SK-N-SH treated with all-trans-retinoic acid at 6 μM for 48 hours (cell line): ENCODE measurements around the gene SERTAD2.
A peak's percentile ranks its signal among the peaks of the same experiment; 100 is the strongest.

Experiments used
- ATAC-seq: fragments of 200-7000 bp; cut with Tn5 transposase; 3 replicates; pipeline ENCODE4 v1.9.1; 2020; ENCODE audit warnings: mild to moderate bottlenecking, moderate library complexity
- ARNTL ChIP-seq: fragments of 450-650 bp; formaldehyde crosslinking; IDR thresholded peaks from 2 replicates; pipeline ENCODE4 v1.5.0; 2020; ENCODE audit warnings: low read depth, mild to moderate bottlenecking, moderate library complexity, borderline replicate concordance
- CSDC2 ChIP-seq: fragments of 250-450 bp; sonication (Bioruptor Pico); IDR thresholded peaks from 2 replicates; pipeline ENCODE4 v1.5.0; 2020; ENCODE audit warnings: mild to moderate bottlenecking, moderate library complexity
- ESRRG ChIP-seq: fragments of 250-450 bp; sonication (Bioruptor Pico); IDR thresholded peaks from 2 replicates; pipeline ENCODE4 v1.6.1; 2021; ENCODE audit warnings: mild to moderate bottlenecking
- ISL1 ChIP-seq: fragments of 250-450 bp; sonication (Bioruptor Pico); IDR thresholded peaks from 2 replicates; pipeline ENCODE4 v2.1.2; 2022; ENCODE audit warnings: mild to moderate bottlenecking, moderate library complexity
- OSR1 ChIP-seq: fragments of 250-450 bp; sonication (Bioruptor Pico); IDR thresholded peaks from 2 replicates; pipeline ENCODE4 v1.8.0; 2022; ENCODE audit warnings: moderate library complexity, mild to moderate bottlenecking, inconsistent platforms
- PATZ1 ChIP-seq: fragments of 250-450 bp; sonication (Bioruptor Pico); IDR thresholded peaks from 2 replicates; pipeline ENCODE4 v1.8.0; 2020; ENCODE audit warnings: mild to moderate bottlenecking, moderate library complexity, borderline replicate concordance
- PPARA ChIP-seq: fragments of 250-450 bp; sonication (Bioruptor Pico); IDR thresholded peaks from 2 replicates; pipeline ENCODE4 v1.5.0; 2020; ENCODE audit warnings: mild to moderate bottlenecking, borderline replicate concordance
- RARB ChIP-seq: fragments of 250-450 bp; sonication (Bioruptor Pico); IDR thresholded peaks from 2 replicates; pipeline ENCODE4 v1.8.0; 2021; ENCODE audit warnings: mild to moderate bottlenecking, moderate library complexity
- TCF4 ChIP-seq: fragments of 250-450 bp; sonication (Bioruptor Pico); IDR thresholded peaks from 2 replicates; pipeline ENCODE4 v1.8.0; 2021; ENCODE audit warnings: mild to moderate bottlenecking, moderate library complexity, borderline replicate concordance
- TOX ChIP-seq: fragments of 250-450 bp; sonication (Bioruptor Pico); IDR thresholded peaks from 2 replicates; pipeline ENCODE4 v1.8.0; 2021; ENCODE audit warnings: mild to moderate bottlenecking, moderate library complexity, borderline replicate concordance
- TSHZ2 ChIP-seq: fragments of 250-450 bp; sonication (Bioruptor Pico); IDR thresholded peaks from 2 replicates; pipeline ENCODE4 v1.5.0; 2020; ENCODE audit warnings: mild to moderate bottlenecking, moderate library complexity
- ZC3H10 ChIP-seq: fragments of 250-450 bp; sonication (Bioruptor Pico); IDR thresholded peaks from 2 replicates; pipeline ENCODE4 v1.5.1; 2021; ENCODE audit warnings: mild to moderate bottlenecking, moderate library complexity
- ZFP3 ChIP-seq: fragments of 250-450 bp; sonication (Bioruptor Pico); IDR thresholded peaks from 2 replicates; pipeline ENCODE4 v1.5.0; 2020; ENCODE audit warnings: mild to moderate bottlenecking, moderate library complexity
- ZFP30 ChIP-seq: fragments of 450-650 bp; formaldehyde crosslinking; IDR thresholded peaks from 2 replicates; pipeline ENCODE4 v1.5.0; 2022; ENCODE audit warnings: mild to moderate bottlenecking, moderate library complexity
- ZNF565 ChIP-seq: fragments of 450-650 bp; formaldehyde crosslinking; conservative IDR thresholded peaks from 2 replicates; pipeline ENCODE4 v1.5.0; 2020; ENCODE audit warnings: low read depth, mild to moderate bottlenecking, moderate library complexity
- ZNF70 ChIP-seq: fragments of 450-650 bp; formaldehyde crosslinking; IDR thresholded peaks from 2 replicates; pipeline ENCODE4 v1.5.0; 2020; ENCODE audit warnings: mild to moderate bottlenecking, moderate library complexity
- ZNF8 ChIP-seq: fragments of 450-650 bp; formaldehyde crosslinking; IDR thresholded peaks from 2 replicates; pipeline ENCODE4 v1.5.0; 2020; ENCODE audit warnings: mild to moderate bottlenecking, moderate library complexity
- TF ChIP-seq, protein P1 (sequence below): fragments of 250-450 bp; sonication (Bioruptor Pico); IDR thresholded peaks from 2 replicates; pipeline ENCODE4 v1.5.1; 2021; ENCODE audit warnings: mild to moderate bottlenecking, moderate library complexity
- TF ChIP-seq, protein P2 (sequence below): fragments of 250-450 bp; sonication (Bioruptor Pico); IDR thresholded peaks from 2 replicates; pipeline ENCODE4 v1.5.1; 2020; ENCODE audit warnings: low read depth, mild to moderate bottlenecking, moderate library complexity
- TF ChIP-seq, protein P3 (sequence below): fragments of 250-450 bp; sonication (Bioruptor Pico); IDR thresholded peaks from 2 replicates; pipeline ENCODE4 v1.8.0; 2021; ENCODE audit warnings: low read depth, mild to moderate bottlenecking, moderate library complexity, borderline replicate concordance

Gene SERTAD2

DNA sequence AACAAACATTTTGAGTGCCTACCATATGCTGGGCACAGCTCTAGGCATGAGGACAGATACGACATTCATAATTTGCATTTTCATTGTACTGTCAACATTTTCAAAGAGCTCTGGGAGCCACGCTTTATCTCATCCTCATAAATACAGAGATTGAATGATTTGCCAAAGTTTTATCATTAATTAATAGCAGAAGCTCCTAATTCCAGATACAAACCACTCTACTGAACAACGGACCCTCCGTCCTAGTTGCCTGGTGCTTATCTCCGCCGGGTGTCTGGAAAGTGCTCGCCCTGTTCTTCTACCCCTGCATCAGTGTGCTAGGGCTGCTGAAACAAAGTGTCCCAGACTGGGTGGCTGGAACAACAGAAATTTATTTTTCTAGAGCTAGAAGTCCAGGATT, 23.8 kb downstream of the SERTAD2 start:
- TF ChIP-seq ARNTL (CRISPR knock-in tag) (no peak), PPARA (CRISPR knock-in tag) (no peak), TOX (no peak), CSDC2 (CRISPR knock-in tag) (no peak), ZNF70 (CRISPR knock-in tag) (no peak), TCF4 (peak; percentile 57; the same call in 1 of the 2 replicates), ZC3H10 (CRISPR knock-in tag) (no peak), ZNF8 (CRISPR knock-in tag) (peak; percentile 78), ZNF565 (no peak), ZFP30 (CRISPR knock-in tag) (no peak), ZFP3 (CRISPR knock-in tag) (no peak), ISL1 (CRISPR knock-in tag) (no peak), PATZ1 (CRISPR knock-in tag) (no peak), OSR1 (no peak)
- TF ChIP-seq, protein P1, sequence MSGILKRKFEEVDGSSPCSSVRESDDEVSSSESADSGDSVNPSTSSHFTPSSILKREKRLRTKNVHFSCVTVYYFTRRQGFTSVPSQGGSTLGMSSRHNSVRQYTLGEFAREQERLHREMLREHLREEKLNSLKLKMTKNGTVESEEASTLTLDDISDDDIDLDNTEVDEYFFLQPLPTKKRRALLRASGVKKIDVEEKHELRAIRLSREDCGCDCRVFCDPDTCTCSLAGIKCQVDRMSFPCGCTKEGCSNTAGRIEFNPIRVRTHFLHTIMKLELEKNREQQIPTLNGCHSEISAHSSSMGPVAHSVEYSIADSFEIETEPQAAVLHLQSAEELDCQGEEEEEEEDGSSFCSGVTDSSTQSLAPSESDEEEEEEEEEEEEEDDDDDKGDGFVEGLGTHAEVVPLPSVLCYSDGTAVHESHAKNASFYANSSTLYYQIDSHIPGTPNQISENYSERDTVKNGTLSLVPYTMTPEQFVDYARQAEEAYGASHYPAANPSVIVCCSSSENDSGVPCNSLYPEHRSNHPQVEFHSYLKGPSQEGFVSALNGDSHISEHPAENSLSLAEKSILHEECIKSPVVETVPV (CRISPR knock-in tag): no peak
- TF ChIP-seq, protein P2, sequence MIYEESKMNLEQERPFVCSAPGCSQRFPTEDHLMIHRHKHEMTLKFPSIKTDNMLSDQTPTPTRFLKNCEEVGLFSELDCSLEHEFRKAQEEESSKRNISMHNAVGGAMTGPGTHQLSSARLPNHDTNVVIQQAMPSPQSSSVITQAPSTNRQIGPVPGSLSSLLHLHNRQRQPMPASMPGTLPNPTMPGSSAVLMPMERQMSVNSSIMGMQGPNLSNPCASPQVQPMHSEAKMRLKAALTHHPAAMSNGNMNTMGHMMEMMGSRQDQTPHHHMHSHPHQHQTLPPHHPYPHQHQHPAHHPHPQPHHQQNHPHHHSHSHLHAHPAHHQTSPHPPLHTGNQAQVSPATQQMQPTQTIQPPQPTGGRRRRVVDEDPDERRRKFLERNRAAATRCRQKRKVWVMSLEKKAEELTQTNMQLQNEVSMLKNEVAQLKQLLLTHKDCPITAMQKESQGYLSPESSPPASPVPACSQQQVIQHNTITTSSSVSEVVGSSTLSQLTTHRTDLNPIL (CRISPR knock-in tag): no peak
- no peak for ATAC-seq

DNA sequence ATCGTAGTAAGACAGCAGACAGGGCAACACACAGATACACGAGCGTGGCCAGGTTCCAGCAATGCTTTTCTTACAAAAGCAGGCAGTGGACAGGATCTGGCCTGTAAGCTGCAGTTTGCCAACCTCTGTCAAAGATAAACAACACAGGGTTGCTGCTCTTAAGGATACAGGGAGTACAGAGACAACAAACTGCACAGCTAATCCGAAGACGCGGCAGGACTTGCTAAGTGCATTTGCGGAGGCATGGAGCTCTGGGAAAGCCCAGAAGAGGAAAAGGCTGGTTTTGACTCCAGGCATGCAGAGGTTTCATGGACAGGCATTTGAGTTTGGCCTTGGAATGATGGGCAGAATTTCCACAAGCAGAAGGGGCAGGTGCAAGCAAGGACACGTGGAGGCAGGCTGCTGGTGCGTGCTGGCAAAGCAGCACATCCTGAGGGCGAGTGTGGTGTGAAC, 24.4 kb downstream of the SERTAD2 start:
- TF ChIP-seq, protein P3, sequence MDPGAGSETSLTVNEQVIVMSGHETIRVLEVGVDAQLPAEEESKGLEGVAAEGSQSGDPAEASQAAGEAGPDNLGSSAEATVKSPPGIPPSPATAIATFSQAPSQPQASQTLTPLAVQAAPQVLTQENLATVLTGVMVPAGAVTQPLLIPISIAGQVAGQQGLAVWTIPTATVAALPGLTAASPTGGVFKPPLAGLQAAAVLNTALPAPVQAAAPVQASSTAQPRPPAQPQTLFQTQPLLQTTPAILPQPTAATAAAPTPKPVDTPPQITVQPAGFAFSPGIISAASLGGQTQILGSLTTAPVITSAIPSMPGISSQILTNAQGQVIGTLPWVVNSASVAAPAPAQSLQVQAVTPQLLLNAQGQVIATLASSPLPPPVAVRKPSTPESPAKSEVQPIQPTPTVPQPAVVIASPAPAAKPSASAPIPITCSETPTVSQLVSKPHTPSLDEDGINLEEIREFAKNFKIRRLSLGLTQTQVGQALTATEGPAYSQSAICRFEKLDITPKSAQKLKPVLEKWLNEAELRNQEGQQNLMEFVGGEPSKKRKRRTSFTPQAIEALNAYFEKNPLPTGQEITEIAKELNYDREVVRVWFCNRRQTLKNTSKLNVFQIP (CRISPR knock-in tag): no peak
- TF ChIP-seq TSHZ2 (CRISPR knock-in tag): no peak
- TF ChIP-seq RARB (CRISPR knock-in tag): no peak
- TF ChIP-seq ZFP30 (CRISPR knock-in tag): no peak
- no peak for TF ChIP-seq ZNF8 (CRISPR knock-in tag)
- TF ChIP-seq ESRRG (CRISPR knock-in tag): no peak
- TF ChIP-seq TCF4: no peak
- peak; percentile 33 for ATAC-seq

DNA sequence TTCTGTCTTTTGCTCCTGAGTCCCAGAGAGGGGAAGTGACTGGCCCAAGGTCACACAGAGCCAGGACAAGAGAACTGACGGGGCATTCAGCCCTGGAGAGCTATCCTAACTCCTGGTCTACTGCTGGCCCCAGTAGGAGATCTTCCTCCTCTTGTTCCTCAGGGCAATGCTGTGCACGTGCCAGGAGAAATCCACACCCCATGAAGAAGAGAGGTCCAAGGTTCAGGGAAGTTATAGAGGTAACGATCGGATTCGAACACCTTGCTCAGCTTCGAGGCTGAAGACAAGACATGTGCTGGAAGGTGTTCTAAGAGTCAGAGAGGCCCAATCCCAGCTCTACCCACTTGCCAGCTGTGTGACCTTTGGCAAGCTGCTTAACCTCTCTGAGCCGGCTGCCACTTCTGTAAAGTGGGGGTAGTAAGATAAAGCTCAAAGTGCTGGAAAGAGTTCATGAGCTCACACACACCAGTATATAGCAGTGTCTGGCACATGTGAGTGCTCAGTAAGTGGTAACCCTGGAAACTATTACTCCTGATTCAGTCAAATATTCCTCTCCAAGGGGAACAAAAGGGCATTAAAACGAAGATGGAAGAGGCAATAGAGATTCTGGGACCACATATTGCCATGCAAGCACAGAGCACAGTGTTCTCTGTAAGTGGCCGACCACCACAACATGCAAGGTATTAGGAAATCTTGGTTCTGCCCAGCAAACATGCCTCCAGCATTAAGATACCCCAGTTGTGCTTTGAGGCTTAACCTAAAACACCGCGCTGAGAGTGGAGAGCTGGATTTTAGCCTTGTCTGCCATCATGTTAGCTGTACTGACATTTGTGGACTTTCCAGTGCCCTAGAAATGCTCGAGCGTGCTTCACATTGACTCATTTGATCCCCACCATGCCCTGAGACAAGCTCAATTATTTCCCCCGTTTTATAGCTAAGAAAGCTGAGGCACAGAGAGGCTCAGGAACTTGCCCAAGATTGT, 25.6 kb downstream of the SERTAD2 start:
- no peak for TF ChIP-seq ZNF8 (CRISPR knock-in tag)
- no peak for TF ChIP-seq ARNTL (CRISPR knock-in tag)
- TF ChIP-seq ZC3H10 (CRISPR knock-in tag): no peak
- ATAC-seq: no peak
